PC-3 (cell line): ENCODE data around the gene NFIC. TPM values are rescaled to one million over a fixed set of nuclear protein-coding genes. Genes with fewer than 3 reads are reported as not detected.

ENCODE experiments used
- ATAC-seq: fragments of 200-7000 bp; cut with Tn5 transposase; 2 replicates; pipeline ENCODE4 v1.9.1; 2020; ENCODE audit warnings: mild to moderate bottlenecking, moderate library complexity
- BruUV-seq: library from RNA; stranded (reverse); fragments of 400-500 nt; replicated peaks from 2 replicates; lab custom pipeline; 2021; lab: Mats Ljungman, UMichigan
- CTCF ChIA-PET: fragments of 300-600 bp; sonication (Branson Sonifier 250); formaldehyde crosslinking; loops from one replicate; lab custom pipeline; 2022; ENCODE audit warnings: antibody characterized with exemption; lab: Charles Lee
- POLR2A ChIA-PET: fragments of 300-600 bp; sonication (Branson Sonifier 250); formaldehyde crosslinking; loops from one replicate; lab custom pipeline; 2022; ENCODE audit warnings: antibody characterized with exemption; ENCODE audit not compliant: unreplicated experiment; lab: Charles Lee
- DNase-seq: peaks from one replicate; pipeline ENCODE4 v3.0.0-alpha.2; 2015
- H2AFZ ChIP-seq: fragments of 300-600 bp; sonication (generic); 2 replicates; pipeline ENCODE4 v1.6.0; 2016; ENCODE audit warnings: antibody characterized with exemption, low read length
- H3F3A ChIP-seq: fragments of 300-600 bp; sonication (generic); one replicate; pipeline ENCODE4 v1.6.0; 2017; ENCODE audit warnings: antibody characterized with exemption, low read length, control low read depth, mild to moderate bottlenecking; ENCODE audit not compliant: unreplicated experiment
- H3K27ac ChIP-seq: fragments of 300-600 bp; sonication (generic); 2 replicates; pipeline ENCODE4 v1.5.1; 2016; ENCODE audit warnings: mild to moderate bottlenecking, low read length
- H3K27me3 ChIP-seq: fragments of 300-600 bp; sonication (generic); 2 replicates; pipeline ENCODE4 v1.6.1; 2016; ENCODE audit warnings: low read length, mixed read lengths
- H3K36me3 ChIP-seq: fragments of 300-600 bp; sonication (generic); 2 replicates; pipeline ENCODE4 v1.6.1; 2016; ENCODE audit warnings: low read depth, mixed run types, low read length, mixed read lengths
- H3K4me1 ChIP-seq: fragments of 300-600 bp; sonication (generic); 2 replicates; pipeline ENCODE4 v1.5.1; 2016; ENCODE audit warnings: low read length; ENCODE audit not compliant: insufficient read depth
- H3K4me2 ChIP-seq: fragments of 300-600 bp; sonication (generic); 2 replicates; pipeline ENCODE4 v1.6.0; 2016; ENCODE audit warnings: low read length
- H3K4me3 ChIP-seq: fragments of 300-600 bp; sonication (generic); 2 replicates; pipeline ENCODE4 v1.5.1; 2016; ENCODE audit warnings: mild to moderate bottlenecking, low read length, mixed read lengths
- H3K79me2 ChIP-seq: fragments of 300-600 bp; sonication (generic); 2 replicates; pipeline ENCODE4 v1.6.1; 2017; ENCODE audit warnings: low read length, mixed read lengths
- H3K9ac ChIP-seq: fragments of 300-600 bp; sonication (generic); 2 replicates; pipeline ENCODE4 v1.6.0; 2016; ENCODE audit warnings: mild to moderate bottlenecking, low read length
- H3K9me2 ChIP-seq: fragments of 300-600 bp; sonication (generic); replicated peaks from 2 replicates; pipeline ENCODE4 v1.6.1; 2016; ENCODE audit warnings: mixed run types, low read length, mixed read lengths
- H3K9me3 ChIP-seq: fragments of 300-600 bp; sonication (generic); 2 replicates; pipeline ENCODE4 v1.6.1; 2016; ENCODE audit warnings: low read length, mixed read lengths
- H4K20me1 ChIP-seq: fragments of 300-600 bp; sonication (generic); 2 replicates; pipeline ENCODE4 v1.6.1; 2016; ENCODE audit warnings: low read length, mixed read lengths
- CTCF ChIP-seq: fragments of 300-600 bp; sonication (generic); conservative IDR thresholded peaks from 2 replicates; pipeline ENCODE4 v1.5.1; 2017; ENCODE audit warnings: antibody characterized with exemption, low read depth, mild to moderate bottlenecking, low read length
- EZH2 ChIP-seq: fragments of 300-600 bp; sonication (generic); IDR thresholded peaks from one replicate; pipeline ENCODE4 v1.6.1; 2017; ENCODE audit warnings: antibody characterized with exemption, mild to moderate bottlenecking, low read length; ENCODE audit not compliant: unreplicated experiment
- EZH2phosphoT487 ChIP-seq: fragments of 300-600 bp; sonication (generic); IDR thresholded peaks from 2 replicates; pipeline ENCODE4 v1.6.1; 2018; ENCODE audit warnings: mild to moderate bottlenecking, antibody characterized with exemption, low read length, borderline replicate concordance
- intact Hi-C: fragments of 100-400 bp; cut with micrococcal nuclease; formaldehyde crosslinking; loops from 2 replicates; pipeline ENCODE4 v1.9.0; 2023
- total RNA-seq: library from RNA; depleted of rRNA; stranded (reverse); fragments of >200 nt; gene quantifications from 2 replicates; pipeline ENCODE4 v1.2.3, GENCODE V29; 2014

Gene NFIC
- total RNA-seq, 1 experiment from 2014 or later: 31.7 TPM

GRCh38 chr19:3321696-3322095 is 44.7 kb upstream of the NFIC start:
- Histone ChIP-seq H3F3A (no peaks in the 10 kb centered on the region), H3K27me3 (no peaks in the 10 kb centered on the region), H3K79me2 (no peaks in the 10 kb centered on the region), H3K9ac (no peak overlapping the region), H3K27ac (no peak overlapping the region), H4K20me1 (no peaks in the 10 kb centered on the region), H3K4me2 (no peak overlapping the region), H2AFZ (no peak overlapping the region), H3K36me3 (no peaks in the 10 kb centered on the region), H3K4me3 (no peak overlapping the region), H3K9me2 (no peaks in the 10 kb centered on the region), H3K9me3 (no peaks in the 10 kb centered on the region), H3K4me1 (peaks cover 6% of the 10 kb centered on the region; the same call in 1 of the 2 replicates)
- ATAC-seq (no peak), DNase-seq (no peak)
- CTCF ChIA-PET: no interaction called here
- POLR2A ChIA-PET: no interaction called here
- BruUV-seq: no TSS peak
- TF ChIP-seq EZH2 (no peak), EZH2phosphoT487 (no peak), CTCF (no peak)
- intact Hi-C loops: no loop called here

GRCh38 chr19:3322199-3322978 is 44.0 kb upstream of the NFIC start:
- Histone ChIP-seq H3K27ac (no peak overlapping the region), H3K9me2 (no peaks in the 10 kb centered on the region), H3F3A (no peaks in the 10 kb centered on the region), H3K4me1 (peaks cover 6% of the 10 kb centered on the region; the same call in 1 of the 2 replicates), H3K36me3 (no peaks in the 10 kb centered on the region), H3K9ac (no peak overlapping the region), H3K4me3 (no peak overlapping the region), H4K20me1 (no peaks in the 10 kb centered on the region), H3K27me3 (no peaks in the 10 kb centered on the region), H3K4me2 (no peak overlapping the region), H2AFZ (no peak overlapping the region), H3K79me2 (no peaks in the 10 kb centered on the region), H3K9me3 (no peaks in the 10 kb centered on the region)
- ATAC-seq: no peak
- ChIA-PET CTCF (no interaction called here), POLR2A (no interaction called here)
- no peak for DNase-seq
- TF ChIP-seq EZH2 (no peak), EZH2phosphoT487 (no peak)
- intact Hi-C loops: no loop called here
- no TSS peak for BruUV-seq

- POLR2A ChIA-PET: no interaction called here
- CTCF ChIA-PET: no interaction called here
Measured at GRCh38 chr19:3323026-3323425, 43.4 kb upstream of the NFIC start.

More at GRCh38 chr19:3323026-3323425, 43.4 kb upstream of the NFIC start:
- no TSS peak for BruUV-seq
- H2AFZ ChIP-seq: no peak overlapping the region
- ATAC-seq: no peak
- H3K27ac ChIP-seq: no peak overlapping the region
- no peak overlapping the region for H3K4me2 ChIP-seq
- intact Hi-C loops: no loop called here
- H3K27me3 ChIP-seq: no peaks in the 10 kb centered on the region
- H3K9ac ChIP-seq: no peak overlapping the region
- no peak for TF ChIP-seq EZH2
- TF ChIP-seq EZH2phosphoT487: no peak
- TF ChIP-seq CTCF: no peak
- no peak overlapping the region for H3K4me3 ChIP-seq
- H3K9me3 ChIP-seq: no peaks in the 10 kb centered on the region
- H4K20me1 ChIP-seq: no peaks in the 10 kb centered on the region
- H3K36me3 ChIP-seq: no peaks in the 10 kb centered on the region
- H3K9me2 ChIP-seq: no peaks in the 10 kb centered on the region
- no peaks in the 10 kb centered on the region for H3K79me2 ChIP-seq
- no peak for DNase-seq
- no peaks in the 10 kb centered on the region for H3F3A ChIP-seq
- peaks cover 6% of the 10 kb centered on the region; the same call in 1 of the 2 replicates for H3K4me1 ChIP-seq
